A549 (cell line): ENCODE data around the gene HMMR. TPM values are rescaled to one million over a fixed set of nuclear protein-coding genes. Genes with fewer than 3 reads are reported as not detected.

Experiments
- ATAC-seq, 2 experiments: fragments of 200-7000 bp in 1 of 2; fragments of >200 bp in 1 of 2; cut with Nextera tagmentation in 1 of 2; cut with Tn5 transposase in 1 of 2; 3 replicates each; pipeline versions ENCODE4 v1.8.0 to v1.9.1; 2018 to 2020; ENCODE audit warnings: mild to moderate bottlenecking in 1 of 2, moderate library complexity in 1 of 2
- CTCF ChIA-PET: fragments of 300-600 bp; sonication (Branson Sonifier 250); formaldehyde crosslinking; extraction: SDS; loops from one replicate; lab custom pipeline; 2021; ENCODE audit warnings: antibody characterized with exemption, inconsistent platforms; lab: Yijun Ruan, JAX
- POLR2A ChIA-PET: fragments of 350-600 bp; formaldehyde crosslinking; extraction: SDS; loops from one replicate; lab custom pipeline; 2021; ENCODE audit warnings: antibody characterized with exemption, inconsistent platforms; lab: Yijun Ruan, JAX
- DNase-seq, 2 experiments: peaks; one replicate each; pipeline versions ENCODE4 v3.0.0 to v3.0.0-alpha.2; 2011 to 2016; ENCODE audit warnings: low read depth in 1 of 2, low spot score in 1 of 2
- FAIRE-seq: peaks from 2 replicates; lab custom pipeline; 2011; peaks lifted over from hg19 to GRCh38; lab: Jason Lieb, UNC
- H3K27ac ChIP-seq, 2 experiments: fragments of >200 bp; sonication (Bioruptor Twin); formaldehyde crosslinking; 3 replicates each; pipeline ENCODE4 v1.5.1; 2016 to 2017
- H3K4me1 ChIP-seq: fragments of >200 bp; sonication (Bioruptor Twin); formaldehyde crosslinking; 3 replicates; pipeline ENCODE4 v1.6.1; 2016
- H3K4me2 ChIP-seq: fragments of >200 bp; sonication (Bioruptor Twin); formaldehyde crosslinking; 3 replicates; pipeline ENCODE4 v1.6.1; 2016
- H3K4me3 ChIP-seq: fragments of >200 bp; sonication (Bioruptor Twin); formaldehyde crosslinking; 3 replicates; pipeline ENCODE4 v1.5.1; 2016
- H3K9me3 ChIP-seq: fragments of >200 bp; sonication (Bioruptor Twin); formaldehyde crosslinking; 3 replicates; pipeline ENCODE4 v1.6.1; 2016
- ATOH8 ChIP-seq: fragments of 250-450 bp; sonication (Bioruptor Pico); IDR thresholded peaks from 2 replicates; pipeline ENCODE4 v1.5.0; 2020; ENCODE audit warnings: low read depth, mild to moderate bottlenecking, moderate library complexity
- CBX2 ChIP-seq: fragments of 200-600 bp; sonication (generic); IDR thresholded peaks from 2 replicates; pipeline ENCODE4 v1.6.1; 2016; ENCODE audit warnings: low read depth, mild to moderate bottlenecking, borderline replicate concordance
- CEBPB ChIP-seq, 2 experiments: fragments of >200 bp in 1 of 2; sonication (Bioruptor Twin) in 1 of 2; formaldehyde crosslinking in 1 of 2; IDR thresholded peaks; 2 replicates each; pipeline ENCODE4 v1.6.1; 2012 to 2016
- CHD2 ChIP-seq: fragments of 150-350 bp; IDR thresholded peaks from 2 replicates; pipeline ENCODE4 v1.6.1; 2014; ENCODE audit warnings: low read length; ENCODE audit not compliant: partially characterized antibody
- CHD4 ChIP-seq: fragments of 200-600 bp; sonication (generic); IDR thresholded peaks from 2 replicates; pipeline ENCODE4 v1.6.1; 2016; ENCODE audit warnings: antibody characterized with exemption, mild to moderate bottlenecking, borderline replicate concordance
- CTCF ChIP-seq: fragments of >200 bp; sonication (Bioruptor Twin); formaldehyde crosslinking; IDR thresholded peaks from 3 replicates; pipeline ENCODE4 v1.5.1; 2016
- EHMT2 ChIP-seq: fragments of 200-600 bp; sonication (generic); IDR thresholded peaks from 2 replicates; pipeline ENCODE4 v1.6.1; 2016; ENCODE audit warnings: antibody characterized with exemption, low read depth, mild to moderate bottlenecking, moderate library complexity
- EP300 ChIP-seq, 2 experiments: fragments of >200 bp; sonication (Bioruptor Twin); formaldehyde crosslinking; IDR thresholded peaks; 2 replicates in 1 of 2; 3 replicates in 1 of 2; pipeline ENCODE4 v1.6.1; 2016 to 2017
- FOSB ChIP-seq: fragments of 250-450 bp; sonication (Bioruptor Pico); IDR thresholded peaks from 2 replicates; pipeline ENCODE4 v1.5.0; 2020; ENCODE audit warnings: mild to moderate bottlenecking, moderate library complexity
- GATA3 ChIP-seq: IDR thresholded peaks from 2 replicates; pipeline ENCODE4 v1.6.1; 2012; ENCODE audit warnings: borderline replicate concordance
- HDAC2 ChIP-seq: fragments of 200-600 bp; sonication (generic); IDR thresholded peaks from 2 replicates; pipeline ENCODE4 v1.6.1; 2016
- HES2 ChIP-seq: fragments of >200 bp; sonication (Bioruptor Twin); formaldehyde crosslinking; IDR thresholded peaks from 2 replicates; pipeline ENCODE4 v1.6.1; 2016
- HEYL ChIP-seq: fragments of 250-450 bp; sonication (Bioruptor Pico); IDR thresholded peaks from 2 replicates; pipeline ENCODE4 v1.8.0; 2021; ENCODE audit warnings: mild to moderate bottlenecking, moderate library complexity
- HOXB13 ChIP-seq: fragments of 250-450 bp; sonication (Bioruptor Pico); IDR thresholded peaks from 2 replicates; pipeline ENCODE4 v1.5.0; 2020; ENCODE audit warnings: low read depth, mild to moderate bottlenecking, moderate library complexity
- JUNB ChIP-seq: fragments of >200 bp; sonication (Bioruptor Twin); formaldehyde crosslinking; IDR thresholded peaks from 2 replicates; pipeline ENCODE4 v1.6.1; 2016
- KDM5A ChIP-seq: fragments of 200-600 bp; sonication (generic); IDR thresholded peaks from 2 replicates; pipeline ENCODE4 v1.6.1; 2016; ENCODE audit warnings: antibody characterized with exemption, mild to moderate bottlenecking
- MAZ ChIP-seq: fragments of 150-350 bp; IDR thresholded peaks from 2 replicates; pipeline ENCODE4 v1.6.1; 2014; ENCODE audit warnings: antibody characterized with exemption, low read depth, low read length, borderline replicate concordance
- MYC ChIP-seq: IDR thresholded peaks from 2 replicates; pipeline ENCODE4 v1.6.1; 2012; ENCODE audit warnings: mild to moderate bottlenecking, inconsistent platforms, low read length, improper control_type of control experiment, borderline replicate concordance
- NR3C1 ChIP-seq: fragments of >200 bp; sonication (Bioruptor Twin); formaldehyde crosslinking; IDR thresholded peaks from 3 replicates; pipeline ENCODE4 v1.6.1; 2017
- POLR2A ChIP-seq: IDR thresholded peaks from 2 replicates; pipeline ENCODE4 v1.6.1; 2012; ENCODE audit warnings: mild to moderate bottlenecking, low read length
- POLR2AphosphoS2 ChIP-seq: conservative IDR thresholded peaks from 2 replicates; pipeline ENCODE4 v1.6.1; 2012; ENCODE audit warnings: low read length, improper control_type of control experiment, inconsistent platforms
- RAD21 ChIP-seq, 2 experiments: fragments of >200 bp in 1 of 2; sonication (Bioruptor Twin) in 1 of 2; formaldehyde crosslinking in 1 of 2; IDR thresholded peaks in 1 of 2; conservative IDR thresholded peaks in 1 of 2; 2 replicates in 1 of 2; 3 replicates in 1 of 2; pipeline ENCODE4 v1.6.1; 2012 to 2018; ENCODE audit warnings: inconsistent platforms in 1 of 2
- RARB ChIP-seq: fragments of 250-450 bp; sonication (Bioruptor Pico); IDR thresholded peaks from 2 replicates; pipeline ENCODE4 v1.8.0; 2021; ENCODE audit warnings: mild to moderate bottlenecking, moderate library complexity
- RFX5 ChIP-seq: fragments of 450-650 bp; IDR thresholded peaks from 2 replicates; pipeline ENCODE4 v1.7.1; 2014; ENCODE audit warnings: antibody characterized with exemption, mild to moderate bottlenecking, moderate library complexity
- USF2 ChIP-seq: fragments of 450-650 bp; IDR thresholded peaks from 2 replicates; pipeline ENCODE4 v1.6.1; 2014; ENCODE audit warnings: antibody characterized with exemption
- ZC3H11A ChIP-seq: fragments of 450-650 bp; IDR thresholded peaks from 2 replicates; pipeline ENCODE4 v1.6.1; 2014; ENCODE audit warnings: antibody characterized with exemption, mild to moderate bottlenecking
- WGBS: methylation state at CpG from one replicate; pipeline ENCODE4 v1.1.6; 2017; ENCODE audit errors: missing lambda C conversion rate; 5-methylcytosine and 5-hydroxymethylcytosine counted together
- polyA plus RNA-seq, 4 experiments: library from polyadenylated mRNA; depleted of rRNA in 3 of 4; stranded (reverse); fragments of >200 nt; fragmentation: RNase III in 1 of 4; extraction: RNeasy Plus Mini Kit Qiagen cat#74134 plus additional on column Dnase treatment in 1 of 4; gene quantifications; 2 replicates in 3 of 4; 3 replicates in 1 of 4; pipeline ENCODE4 v1.2.3, GENCODE V29; 2011 to 2017

The HMMR gene
- polyA plus RNA-seq, 2 of the 4 experiments (the other 2 are of a cell fraction) = 34.0 to 66.0 TPM

GRCh38 chr5:163445345-163445744 is 15.1 kb upstream of the HMMR start:
- DNase-seq (no peak), ATAC-seq (no peak), FAIRE-seq (no peak)
- 92% methylated on average over 6 of the region's 6 CpGs for WGBS
- Histone ChIP-seq H3K4me1 (peaks cover 3% of the 10 kb centered on the region; the same call in 2 of the 3 replicates), H3K4me3 (no peak overlapping the region), H3K4me2 (no peak overlapping the region), H3K27ac (no peak overlapping the region), H3K9me3 (no peaks in the 10 kb centered on the region)
- ChIA-PET POLR2A (interaction anchor here (1.1 kb wide), 1 partner anchor 15 kb away, joined by 5 read pairs; the partner anchor contains the start of genes HMMR and NUDCD2), CTCF (interaction anchor here (0.6 kb wide), 1 partner anchor 10 kb away, joined by 3 read pairs; no protein-coding TSS in a partner anchor)
- TF ChIP-seq CBX2 = no peak
- no peak for TF ChIP-seq MAZ
- TF ChIP-seq HES2 = no peak
- no peak for TF ChIP-seq RAD21 (conservative IDR thresholded peaks at IDR 0.05 in 1 of 2, IDR thresholded peaks at IDR 0.05 in 1 of 2)
- no peak for TF ChIP-seq EHMT2
- no peak for TF ChIP-seq RFX5
- TF ChIP-seq CHD2 = no peak
- no peak for TF ChIP-seq HEYL
- no peak for TF ChIP-seq EP300 (IDR thresholded peaks at IDR 0.05)
- no peak for TF ChIP-seq CEBPB (IDR thresholded peaks at IDR 0.05)
- TF ChIP-seq ATOH8 (CRISPR knock-in tag) = no peak
- no peak for TF ChIP-seq HOXB13 (CRISPR knock-in tag)
- TF ChIP-seq HDAC2 = no peak
- TF ChIP-seq CHD4 = no peak
- no peak for TF ChIP-seq CTCF
- TF ChIP-seq KDM5A = no peak
- no peak for TF ChIP-seq JUNB
- TF ChIP-seq POLR2AphosphoS2 = no peak

GRCh38 chr5:163447191-163447590 is 13.2 kb upstream of the HMMR start:
- H3K9me3 ChIP-seq = no peaks in the 10 kb centered on the region
- FAIRE-seq (no peak), ATAC-seq (no peak), DNase-seq (no peak)
- no peak overlapping the region for H3K4me2 ChIP-seq
- H3K4me1 ChIP-seq = no peaks in the 10 kb centered on the region
- TF ChIP-seq POLR2A = no peak
- TF ChIP-seq HDAC2 = no peak
- TF ChIP-seq FOSB (CRISPR knock-in tag) = no peak
- no peak for TF ChIP-seq HES2
- TF ChIP-seq CEBPB (IDR thresholded peaks at IDR 0.05) = no peak
- no peak for TF ChIP-seq RARB (CRISPR knock-in tag)
- no peak for TF ChIP-seq MYC
- TF ChIP-seq GATA3 = no peak
- no peak for TF ChIP-seq USF2
- no peak for TF ChIP-seq NR3C1
- TF ChIP-seq ZC3H11A = no peak
- no peak for TF ChIP-seq CHD2
- TF ChIP-seq EP300 (IDR thresholded peaks at IDR 0.05) = no peak
- no peak for TF ChIP-seq RAD21 (conservative IDR thresholded peaks at IDR 0.05 in 1 of 2, IDR thresholded peaks at IDR 0.05 in 1 of 2)
- no peak for TF ChIP-seq POLR2AphosphoS2
- ChIA-PET POLR2A (interaction anchor here (0.6 to 1.8 kb wide), 2 partner anchors 9 to 13 kb away, joined by 4 to 5 read pairs; partner anchors contain the start of genes CCNG1, HMMR and NUDCD2), CTCF (no interaction called here)
- no peak overlapping the region for H3K27ac ChIP-seq
- H3K4me3 ChIP-seq = no peak overlapping the region
